ENCODE data around the gene HPCA.
A peak's percentile ranks its signal among the peaks of the same experiment; 100 is the strongest.
"Not testable (repeated sequence)": the region's sequence is repeated elsewhere in the genome, so short reads cannot be mapped to it uniquely, and the experiment has no call there.

The HPCA gene

DNA sequence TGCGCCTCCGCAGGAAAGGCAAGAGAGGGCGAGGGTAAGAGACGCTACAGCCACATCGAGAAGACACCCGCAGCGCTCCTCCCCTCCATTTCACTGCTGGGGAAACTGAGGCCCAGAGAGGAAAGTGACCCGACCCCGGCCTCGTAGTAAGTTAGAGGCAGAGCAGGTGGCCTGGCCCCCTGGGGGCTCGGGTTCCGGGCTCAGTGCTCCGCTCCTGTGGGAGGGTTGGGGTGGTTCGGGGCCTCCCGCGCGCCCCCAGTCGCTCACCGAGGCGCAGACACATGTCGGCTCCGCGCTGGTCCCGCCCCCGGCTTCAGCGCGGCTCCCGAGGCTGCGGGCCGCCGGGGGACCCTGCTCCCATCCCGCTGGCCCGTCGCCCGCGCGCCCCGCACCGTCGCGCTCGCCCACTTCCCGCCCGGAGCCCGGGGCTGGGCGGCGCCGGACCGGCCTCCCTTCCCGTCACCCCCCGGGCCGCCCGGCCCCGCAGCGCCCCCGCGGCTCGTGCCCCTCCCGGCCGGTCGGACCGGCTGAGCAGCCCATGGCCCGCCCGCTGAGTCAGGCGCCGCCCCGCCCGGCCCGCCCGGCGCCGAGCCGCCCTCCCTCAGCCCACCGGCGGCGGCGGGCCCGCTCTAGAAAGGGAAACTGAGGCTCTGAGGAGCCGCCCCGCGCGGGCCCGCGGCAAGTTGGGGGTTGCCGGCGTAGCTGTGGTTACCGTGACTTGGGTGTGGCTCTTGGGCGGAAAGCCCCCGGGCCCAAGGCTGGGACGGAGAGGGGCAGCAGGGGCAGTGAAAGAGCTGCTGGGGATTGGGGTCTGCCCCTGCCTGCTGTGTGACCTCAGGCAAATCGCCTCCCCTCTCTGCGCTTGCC lies 14.9 kb downstream of the HPCA start, which contains the start of gene TMEM54:
Gene TMEM54, minus strand, starts transcription at position 434 of the 867 bp plus-strand sequence. Its CDS starts 151 bp downstream, at position 283.
- H3K36me3 ChIP-seq (ENCODE audit: control insufficient read depth, insufficient read depth, low read length), result no peaks in the 10 kb centered on the region
- H3K4me1 ChIP-seq (ENCODE audit: control insufficient read depth, insufficient read depth, low read length), result no peaks in the 10 kb centered on the region
- peak within 1 kb of the TSS; percentile 67 for H3K4me3 ChIP-seq (ENCODE audit: low read depth, low read length)
- peaks cover 41% of the 10 kb centered on the region for H3K27me3 ChIP-seq (ENCODE audit: control insufficient read depth, insufficient read depth, low read length)
- no peak within 1 kb of the TSS for H3K9ac ChIP-seq (ENCODE audit: low read depth, low read length)
- no peaks in the 10 kb centered on the region for H3K9me3 ChIP-seq (ENCODE audit: control insufficient read depth, insufficient read depth, low read length)

DNA sequence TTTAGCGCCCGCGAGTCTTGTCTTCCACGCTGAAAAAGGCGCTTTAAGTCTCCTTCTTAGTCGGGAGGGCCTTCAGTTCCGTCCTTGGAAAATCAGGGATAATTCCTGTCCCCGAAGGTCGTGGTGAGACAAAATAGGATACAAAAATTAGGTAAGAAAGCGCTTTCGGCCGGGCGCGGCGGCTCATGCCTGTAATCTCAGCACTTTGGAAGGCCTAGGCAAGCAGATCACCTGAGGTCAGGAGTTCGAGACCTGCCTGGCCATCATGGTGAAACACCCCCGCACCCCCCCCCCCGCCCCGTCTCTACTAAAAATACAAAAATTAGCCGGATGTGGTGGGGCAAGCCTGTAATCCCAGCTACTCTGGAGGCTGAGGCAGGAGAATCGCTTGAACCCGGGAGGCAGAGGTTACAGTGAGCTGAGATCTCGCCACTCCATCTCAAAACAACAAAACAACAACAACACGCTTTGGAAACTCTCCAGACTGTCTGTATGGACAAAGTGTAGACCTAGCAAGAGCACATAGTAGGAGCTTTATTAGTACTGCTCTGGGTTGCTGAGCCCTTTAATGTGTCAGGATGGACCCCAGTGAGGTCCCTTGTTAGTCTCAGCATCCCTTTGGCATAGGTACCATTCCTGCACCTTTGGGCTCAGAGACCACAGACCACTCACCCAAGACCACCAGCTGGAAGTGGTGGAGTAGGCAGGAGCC lies 15.7 kb downstream of the HPCA start:
- no peaks in the 10 kb centered on the region for H3K9me3 ChIP-seq (ENCODE audit: control insufficient read depth, insufficient read depth, low read length)
- H3K4me1 ChIP-seq (ENCODE audit: control insufficient read depth, insufficient read depth, low read length), result no peaks in the 10 kb centered on the region
- H3K36me3 ChIP-seq (ENCODE audit: control insufficient read depth, insufficient read depth, low read length), result no peaks in the 10 kb centered on the region
- peaks cover 41% of the 10 kb centered on the region for H3K27me3 ChIP-seq (ENCODE audit: control insufficient read depth, insufficient read depth, low read length)
- peak overlapping the region; percentile 62 for H3K4me3 ChIP-seq (ENCODE audit: low read depth, low read length)
- no peak overlapping the region for H3K9ac ChIP-seq (ENCODE audit: low read depth, low read length)

DNA sequence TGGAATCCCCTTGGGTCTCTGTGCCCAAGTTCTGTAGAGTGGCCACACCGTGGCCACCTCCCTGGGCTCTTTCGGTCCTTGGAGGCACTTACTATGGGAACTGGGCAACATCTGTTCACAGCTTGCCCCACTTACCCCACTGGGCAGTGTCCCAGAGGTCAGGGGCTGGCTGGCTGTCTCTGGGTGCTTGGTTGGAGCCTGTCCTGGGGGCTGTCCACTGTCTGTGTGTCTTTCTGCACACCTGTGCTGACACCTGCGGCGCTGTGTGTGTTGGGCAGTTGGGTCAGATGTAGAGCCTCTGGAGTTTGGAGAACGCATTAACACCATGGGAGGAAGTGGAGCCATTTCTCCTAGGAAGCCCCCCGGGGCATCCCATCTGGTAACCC lies 16.2 kb downstream of the HPCA start:
- no peaks in the 10 kb centered on the region for H3K36me3 ChIP-seq (ENCODE audit: control insufficient read depth, insufficient read depth, low read length)

DNA sequence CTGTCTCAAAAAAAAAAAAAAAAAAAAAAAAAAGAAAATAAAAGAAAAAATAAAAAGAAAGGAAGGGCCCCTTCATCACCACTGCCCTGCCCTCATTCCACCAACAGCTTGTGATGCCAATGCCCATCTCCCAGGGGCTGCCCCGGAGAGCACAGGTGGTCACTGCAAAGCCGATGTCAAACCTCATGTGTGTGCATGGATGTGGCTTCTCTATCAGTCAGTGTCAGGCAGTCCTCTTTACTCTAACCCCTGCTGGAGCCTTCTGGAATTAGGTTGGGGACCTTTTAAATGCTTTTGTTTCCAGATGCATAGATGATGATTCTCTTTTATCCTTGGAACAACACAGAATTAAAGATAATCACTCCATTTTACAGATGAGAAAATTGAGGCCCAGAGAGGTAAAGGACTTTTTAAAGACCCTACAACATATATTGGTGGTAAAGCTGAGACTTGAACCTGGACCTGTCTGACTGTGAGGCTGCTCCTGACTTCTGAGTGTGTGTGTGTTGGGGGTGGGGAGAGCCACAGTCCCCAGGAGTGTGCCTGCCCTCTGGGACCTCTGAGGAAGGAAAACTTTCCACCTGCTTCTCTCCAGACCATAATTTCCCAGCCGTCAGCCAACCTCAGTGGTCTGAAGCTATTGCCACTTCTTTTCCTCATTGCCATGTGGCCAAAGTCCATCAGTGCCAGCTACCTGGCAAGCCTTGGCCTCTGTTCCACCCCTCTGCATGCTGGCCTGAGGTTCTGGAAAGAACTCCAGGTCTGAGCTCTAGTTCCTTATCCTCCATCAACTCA lies 17.9 kb downstream of the HPCA start:
- H3K36me3 ChIP-seq (ENCODE audit: control insufficient read depth, insufficient read depth, low read length), result no peaks in the 10 kb centered on the region
- peaks cover 2% of the 10 kb centered on the region for H3K4me1 ChIP-seq (ENCODE audit: control insufficient read depth, insufficient read depth, low read length)
- H3K9me3 ChIP-seq (ENCODE audit: control insufficient read depth, insufficient read depth, low read length), result no peaks in the 10 kb centered on the region
- no peak overlapping the region for H3K9ac ChIP-seq (ENCODE audit: low read depth, low read length)
- H3K4me3 ChIP-seq (ENCODE audit: low read depth, low read length), result no peak overlapping the region
- peaks cover 27% of the 10 kb centered on the region for H3K27me3 ChIP-seq (ENCODE audit: control insufficient read depth, insufficient read depth, low read length)

More for the DNA sequence above, 16.2 kb downstream of the HPCA start:
- peaks cover 41% of the 10 kb centered on the region for H3K27me3 ChIP-seq (ENCODE audit: control insufficient read depth, insufficient read depth, low read length)
- peaks cover under 1% of the 10 kb centered on the region for H3K4me1 ChIP-seq (ENCODE audit: control insufficient read depth, insufficient read depth, low read length)
- H3K4me3 ChIP-seq (ENCODE audit: low read depth, low read length), result no peak overlapping the region
- no peak overlapping the region for H3K9ac ChIP-seq (ENCODE audit: low read depth, low read length)
- H3K9me3 ChIP-seq (ENCODE audit: control insufficient read depth, insufficient read depth, low read length), result no peaks in the 10 kb centered on the region

DNA sequence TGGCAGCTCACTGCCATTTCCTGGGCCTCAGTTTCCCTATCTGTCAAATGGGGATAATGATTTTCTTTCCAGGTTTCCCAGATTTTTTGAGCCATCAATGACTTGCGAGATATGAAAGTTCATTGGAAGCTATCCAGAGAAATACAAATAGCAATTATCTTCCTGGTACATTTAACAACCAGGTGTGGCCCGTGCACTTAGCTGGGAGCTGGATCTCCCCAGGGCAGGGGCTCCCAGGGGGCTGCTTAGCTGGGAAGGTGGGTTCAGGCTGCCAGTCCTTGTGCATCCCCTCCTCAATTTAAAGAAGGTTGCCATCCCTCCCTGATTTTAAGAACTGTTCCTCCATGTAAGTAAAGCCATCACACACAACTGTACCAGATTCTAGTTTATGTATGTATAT lies 18.5 kb downstream of the HPCA start:
- Histone ChIP-seq H3K4me1 (ENCODE audit: control insufficient read depth, insufficient read depth, low read length) (peaks cover 2% of the 10 kb centered on the region), H3K4me3 (ENCODE audit: low read depth, low read length) (no peak overlapping the region), H3K9ac (ENCODE audit: low read depth, low read length) (no peak overlapping the region), H3K9me3 (ENCODE audit: control insufficient read depth, insufficient read depth, low read length) (no peaks in the 10 kb centered on the region), H3K36me3 (ENCODE audit: control insufficient read depth, insufficient read depth, low read length) (no peaks in the 10 kb centered on the region), H3K27me3 (ENCODE audit: control insufficient read depth, insufficient read depth, low read length) (peaks cover 21% of the 10 kb centered on the region)

DNA sequence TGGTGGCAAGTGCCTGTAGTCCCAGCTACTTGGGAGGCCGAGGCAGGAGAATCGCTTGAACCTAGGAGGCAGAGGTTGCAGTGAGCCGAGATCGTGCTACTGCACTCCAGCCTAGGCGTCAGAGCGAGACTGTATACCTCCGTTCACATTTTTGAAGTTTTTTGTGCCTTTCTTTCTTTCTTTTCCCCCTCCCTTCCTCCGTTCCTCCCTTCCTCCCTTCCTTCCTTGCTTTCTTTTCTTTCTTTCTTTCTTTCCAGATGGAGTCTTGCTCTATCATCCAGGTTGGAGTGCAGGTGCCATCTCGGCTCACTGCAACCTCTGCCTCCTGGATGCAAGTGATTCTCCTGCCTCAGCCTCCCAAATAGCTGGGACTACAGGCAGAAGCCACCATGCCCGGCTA lies 19.3 kb downstream of the HPCA start:
- not testable (repeated sequence) for H3K9ac ChIP-seq (ENCODE audit: low read depth, low read length); H3K4me1 ChIP-seq (ENCODE audit: control insufficient read depth, insufficient read depth, low read length); H3K4me3 ChIP-seq (ENCODE audit: low read depth, low read length); H3K36me3 ChIP-seq (ENCODE audit: control insufficient read depth, insufficient read depth, low read length); H3K9me3 ChIP-seq (ENCODE audit: control insufficient read depth, insufficient read depth, low read length)
- peaks cover 13% of the 10 kb centered on the region for H3K27me3 ChIP-seq (ENCODE audit: control insufficient read depth, insufficient read depth, low read length)

DNA sequence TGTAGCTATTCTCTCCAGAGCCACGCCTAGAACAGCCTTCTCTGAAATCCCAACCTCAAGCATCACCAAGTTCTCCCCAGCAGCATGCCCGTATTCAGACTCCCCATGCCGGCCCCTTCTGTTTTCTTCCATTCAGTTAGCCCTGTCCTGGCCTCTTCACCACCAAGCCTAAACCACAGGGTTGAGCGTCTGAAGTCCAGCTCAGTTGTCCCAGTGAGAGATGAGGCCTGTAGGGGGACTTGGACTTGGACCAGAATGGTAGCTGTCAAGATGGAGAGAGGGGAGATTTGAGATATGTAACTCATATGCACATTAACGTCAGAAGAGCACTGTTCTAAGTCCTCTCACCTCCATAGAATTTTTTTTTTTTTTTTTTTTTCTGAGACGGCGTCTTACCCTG lies 20.4 kb downstream of the HPCA start:
- peaks cover 7% of the 10 kb centered on the region for H3K27me3 ChIP-seq (ENCODE audit: control insufficient read depth, insufficient read depth, low read length)
- H3K4me1 ChIP-seq (ENCODE audit: control insufficient read depth, insufficient read depth, low read length), result peaks cover 2% of the 10 kb centered on the region
- no peak overlapping the region for H3K9ac ChIP-seq (ENCODE audit: low read depth, low read length)
- H3K9me3 ChIP-seq (ENCODE audit: control insufficient read depth, insufficient read depth, low read length), result no peaks in the 10 kb centered on the region
- no peaks in the 10 kb centered on the region for H3K36me3 ChIP-seq (ENCODE audit: control insufficient read depth, insufficient read depth, low read length)
- H3K4me3 ChIP-seq (ENCODE audit: low read depth, low read length), result no peak overlapping the region

DNA sequence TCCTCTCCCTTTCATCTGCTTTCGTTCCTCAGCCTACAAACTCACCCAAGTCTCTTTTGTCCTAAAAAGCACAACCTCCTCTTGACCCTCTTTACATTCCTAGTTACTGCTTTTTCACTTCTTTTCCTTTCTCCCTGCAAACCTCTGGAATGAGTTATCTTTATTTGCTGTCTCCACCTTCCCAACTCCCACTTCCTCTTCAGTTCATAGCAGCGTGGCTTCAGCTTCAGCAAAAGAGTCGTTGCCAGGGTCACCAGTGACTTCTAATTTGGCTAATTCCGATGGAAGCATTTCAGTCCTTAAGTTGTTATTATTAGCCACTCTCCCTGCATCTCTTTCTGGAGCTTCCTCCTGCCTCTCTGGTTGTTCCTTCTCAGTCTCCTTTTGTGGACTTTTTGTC lies 21.1 kb downstream of the HPCA start:
- no peak overlapping the region for H3K4me3 ChIP-seq (ENCODE audit: low read depth, low read length)
- H3K27me3 ChIP-seq (ENCODE audit: control insufficient read depth, insufficient read depth, low read length), result peaks cover under 1% of the 10 kb centered on the region
- H3K9ac ChIP-seq (ENCODE audit: low read depth, low read length), result no peak overlapping the region
- no peaks in the 10 kb centered on the region for H3K9me3 ChIP-seq (ENCODE audit: control insufficient read depth, insufficient read depth, low read length)
- H3K36me3 ChIP-seq (ENCODE audit: control insufficient read depth, insufficient read depth, low read length), result no peaks in the 10 kb centered on the region
- H3K4me1 ChIP-seq (ENCODE audit: control insufficient read depth, insufficient read depth, low read length), result peaks cover 2% of the 10 kb centered on the region

DNA sequence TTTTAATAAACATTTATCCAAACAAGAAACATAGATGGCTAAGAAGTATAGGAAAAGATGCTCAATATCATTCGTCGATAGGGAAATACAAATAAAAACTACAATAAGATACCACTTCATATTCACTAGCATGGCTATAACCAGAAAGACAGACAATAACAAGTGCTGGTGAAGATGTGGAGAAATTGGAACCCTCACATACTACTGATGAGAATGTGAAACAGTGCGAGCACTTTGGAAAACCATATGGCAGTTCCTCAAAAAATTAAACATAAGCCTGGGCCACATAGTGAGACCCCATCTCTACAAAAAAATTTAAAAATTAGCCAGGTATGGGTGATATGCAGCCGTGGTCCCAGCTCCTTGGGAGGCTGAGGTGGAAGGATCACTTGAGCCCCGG lies 24.0 kb downstream of the HPCA start:
- H3K9ac ChIP-seq (ENCODE audit: low read depth, low read length), result no peak overlapping the region
- no peak overlapping the region for H3K4me3 ChIP-seq (ENCODE audit: low read depth, low read length)
- H3K27me3 ChIP-seq (ENCODE audit: control insufficient read depth, insufficient read depth, low read length), result no peaks in the 10 kb centered on the region
- no peaks in the 10 kb centered on the region for H3K36me3 ChIP-seq (ENCODE audit: control insufficient read depth, insufficient read depth, low read length)
- peaks cover 2% of the 10 kb centered on the region for H3K4me1 ChIP-seq (ENCODE audit: control insufficient read depth, insufficient read depth, low read length)
- no peaks in the 10 kb centered on the region for H3K9me3 ChIP-seq (ENCODE audit: control insufficient read depth, insufficient read depth, low read length)

DNA sequence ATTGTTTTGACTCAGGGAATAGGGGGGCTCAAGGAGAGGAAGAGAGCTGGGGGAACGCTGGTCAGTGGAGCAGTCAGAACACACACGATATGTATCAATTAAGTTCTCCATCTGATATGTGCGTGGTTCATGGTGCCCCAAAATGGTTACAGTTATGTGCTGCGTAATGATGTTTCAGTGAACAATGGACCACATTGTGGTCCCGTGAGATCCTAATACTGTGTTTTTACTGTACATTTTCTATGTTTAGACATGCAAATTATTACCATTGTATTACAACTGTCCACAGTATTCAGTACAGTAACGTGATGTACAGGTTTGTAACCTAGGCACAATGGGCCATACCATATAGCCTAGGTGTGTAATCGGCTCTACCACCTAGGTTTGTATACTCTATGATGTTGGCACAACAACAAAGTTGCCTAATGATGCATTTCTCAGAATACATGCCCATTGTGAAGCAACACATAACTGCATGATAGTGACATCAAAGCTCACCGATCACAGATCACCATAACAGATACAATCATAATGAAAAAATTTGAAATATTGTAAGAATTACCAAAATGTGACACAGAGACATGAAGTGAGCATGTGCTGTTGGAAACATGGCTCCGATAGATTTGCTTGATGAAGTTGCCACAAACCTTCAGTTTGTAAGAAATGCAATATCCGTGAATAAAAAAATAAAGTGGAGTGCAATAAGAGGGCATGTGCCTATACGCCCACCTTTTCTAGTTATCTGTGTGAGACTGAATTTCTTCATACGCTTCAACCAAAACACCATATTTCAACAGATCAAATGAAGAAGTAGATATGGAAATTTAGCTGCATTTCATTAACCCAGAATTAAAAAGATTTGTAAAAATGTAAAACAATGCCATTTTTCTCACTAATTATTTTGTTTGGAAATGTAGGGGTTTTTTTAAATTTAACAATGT lies 29.7 kb downstream of the HPCA start:
- Histone ChIP-seq H3K4me1 (ENCODE audit: control insufficient read depth, insufficient read depth, low read length) (no peaks in the 10 kb centered on the region), H3K4me3 (ENCODE audit: low read depth, low read length) (no peak overlapping the region), H3K36me3 (ENCODE audit: control insufficient read depth, insufficient read depth, low read length) (no peaks in the 10 kb centered on the region), H3K9me3 (ENCODE audit: control insufficient read depth, insufficient read depth, low read length) (no peaks in the 10 kb centered on the region), H3K27me3 (ENCODE audit: control insufficient read depth, insufficient read depth, low read length) (no peaks in the 10 kb centered on the region), H3K9ac (ENCODE audit: low read depth, low read length) (no peak overlapping the region)

DNA sequence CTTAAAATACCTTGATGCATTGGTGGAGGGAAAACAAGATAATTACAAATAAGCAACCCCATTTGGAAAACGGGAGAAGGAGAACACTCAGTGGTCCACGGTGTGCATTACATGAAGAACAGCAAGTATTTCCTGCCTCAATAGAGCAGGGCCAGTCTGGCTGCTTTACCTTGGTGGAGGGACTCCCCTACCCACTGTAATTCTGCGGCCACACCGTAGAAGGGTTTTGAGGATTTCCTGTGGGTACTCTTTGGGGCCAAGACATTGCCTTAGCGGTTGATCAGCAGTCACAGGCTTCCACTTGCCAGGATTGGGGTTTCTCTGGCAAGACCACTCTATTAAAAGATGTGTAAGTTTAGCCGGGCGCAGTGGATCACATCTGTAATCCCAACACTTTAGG lies 31.2 kb downstream of the HPCA start:
- Histone ChIP-seq H3K4me3 (ENCODE audit: low read depth, low read length) (no peak overlapping the region), H3K36me3 (ENCODE audit: control insufficient read depth, insufficient read depth, low read length) (no peaks in the 10 kb centered on the region), H3K27me3 (ENCODE audit: control insufficient read depth, insufficient read depth, low read length) (peaks cover 4% of the 10 kb centered on the region), H3K4me1 (ENCODE audit: control insufficient read depth, insufficient read depth, low read length) (no peaks in the 10 kb centered on the region), H3K9ac (ENCODE audit: low read depth, low read length) (no peak overlapping the region), H3K9me3 (ENCODE audit: control insufficient read depth, insufficient read depth, low read length) (no peaks in the 10 kb centered on the region)
